HCEC 1CT (cell line): ENCODE data around the gene FOSL2.

Experiments
- DNase-seq: peaks from one replicate; pipeline ENCODE4 v3.0.0-alpha.2; 2017

The FOSL2 gene

GRCh38 chr2:28375742-28376631 lies 16.7 kb upstream of the FOSL2 start:
- DNase-seq: no peak

DNA sequence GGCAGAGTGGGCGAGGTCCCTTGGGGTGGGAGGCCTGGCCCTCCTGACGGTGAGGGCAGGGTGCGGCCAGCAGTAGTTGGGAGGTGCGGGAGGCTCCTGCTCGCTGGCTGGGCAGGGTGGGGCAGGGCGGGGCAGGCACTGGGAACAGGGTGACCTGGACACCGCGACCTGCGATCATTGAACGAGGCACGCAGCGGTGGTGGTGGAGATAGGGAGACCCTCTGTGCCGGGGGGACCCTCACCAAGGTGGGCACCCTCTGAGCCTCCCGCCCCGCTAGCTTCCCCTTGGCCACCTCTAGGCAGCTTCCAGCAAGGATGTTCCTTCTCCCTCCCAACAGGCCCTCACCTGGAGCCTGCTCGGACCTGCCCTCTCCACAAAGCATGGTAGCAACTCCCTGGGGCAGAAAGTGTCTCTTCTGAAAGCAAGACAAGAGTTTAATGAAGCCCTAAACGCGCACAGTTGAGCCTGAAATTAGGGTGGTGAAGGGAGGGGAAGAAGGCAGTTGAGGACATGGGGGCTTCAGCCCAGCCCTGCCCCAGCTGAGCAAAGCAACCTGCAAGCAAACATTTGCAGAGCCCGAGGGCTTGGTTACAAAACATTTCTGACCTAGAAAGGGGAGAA lies 15.4 kb upstream of the FOSL2 start:
- DNase-seq: no peak

DNA sequence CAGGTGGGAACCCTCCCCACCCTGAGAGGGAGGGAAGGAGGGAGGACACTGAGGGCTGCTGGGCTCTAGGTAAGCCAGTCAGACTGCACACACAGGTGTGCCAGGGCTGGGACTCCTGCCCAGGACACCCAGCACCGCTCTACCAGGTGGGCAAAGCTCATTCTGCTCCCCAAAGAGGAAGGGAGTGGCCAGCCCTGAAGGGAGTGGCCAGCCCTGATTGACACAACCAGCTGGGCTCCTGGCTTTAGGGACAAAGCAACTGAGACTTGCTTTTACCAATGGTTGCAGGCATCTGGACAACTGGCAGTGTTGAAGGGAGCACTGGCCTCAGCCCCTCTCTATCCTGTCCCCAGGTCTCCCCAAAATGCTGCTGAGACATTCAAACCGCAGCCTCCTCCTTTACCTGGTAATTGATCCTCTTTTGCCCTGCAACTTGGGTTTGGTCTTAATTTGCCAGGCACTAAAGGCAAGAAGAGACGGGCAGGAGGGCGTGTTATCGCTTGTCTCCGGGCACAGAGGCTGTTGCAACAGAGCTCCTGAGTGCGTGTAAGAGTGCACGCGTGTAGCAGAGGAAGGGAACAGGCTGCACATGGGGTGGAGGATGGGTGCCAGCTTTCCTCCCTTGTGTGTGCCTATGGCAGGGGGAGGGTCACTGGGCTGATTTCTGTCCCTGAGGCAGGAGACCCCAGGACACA lies 14.5 kb upstream of the FOSL2 start:
- no peak for DNase-seq

GRCh38 chr2:28378679-28379584 lies 13.7 kb upstream of the FOSL2 start:
- no peak for DNase-seq

- DNase-seq: no peak
Measured at GRCh38 chr2:28380219-28380618, 12.4 kb upstream of the FOSL2 start.

- no peak for DNase-seq
Measured at GRCh38 chr2:28381225-28382180, 11.2 kb upstream of the FOSL2 start.

DNA sequence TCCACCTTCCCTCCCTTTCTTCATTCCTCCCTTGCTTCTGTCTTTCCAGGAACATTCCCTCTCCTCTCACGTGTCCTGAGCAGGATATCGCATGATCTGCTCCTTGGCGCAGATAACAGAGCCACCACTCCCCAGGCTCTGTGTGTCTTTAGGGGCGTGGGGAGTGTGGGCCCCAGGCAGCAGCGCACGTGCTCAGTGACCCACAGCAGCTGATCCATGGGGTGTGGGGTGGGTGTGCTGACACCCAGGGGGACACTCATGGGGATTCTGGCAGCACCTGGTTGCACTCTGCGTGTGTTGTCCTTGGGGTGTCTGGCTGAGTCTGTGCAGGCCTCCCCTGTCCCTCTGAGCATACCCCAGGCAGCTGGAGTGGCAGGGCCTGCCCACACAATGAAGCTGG lies 9.9 kb upstream of the FOSL2 start:
- no peak for DNase-seq

DNA sequence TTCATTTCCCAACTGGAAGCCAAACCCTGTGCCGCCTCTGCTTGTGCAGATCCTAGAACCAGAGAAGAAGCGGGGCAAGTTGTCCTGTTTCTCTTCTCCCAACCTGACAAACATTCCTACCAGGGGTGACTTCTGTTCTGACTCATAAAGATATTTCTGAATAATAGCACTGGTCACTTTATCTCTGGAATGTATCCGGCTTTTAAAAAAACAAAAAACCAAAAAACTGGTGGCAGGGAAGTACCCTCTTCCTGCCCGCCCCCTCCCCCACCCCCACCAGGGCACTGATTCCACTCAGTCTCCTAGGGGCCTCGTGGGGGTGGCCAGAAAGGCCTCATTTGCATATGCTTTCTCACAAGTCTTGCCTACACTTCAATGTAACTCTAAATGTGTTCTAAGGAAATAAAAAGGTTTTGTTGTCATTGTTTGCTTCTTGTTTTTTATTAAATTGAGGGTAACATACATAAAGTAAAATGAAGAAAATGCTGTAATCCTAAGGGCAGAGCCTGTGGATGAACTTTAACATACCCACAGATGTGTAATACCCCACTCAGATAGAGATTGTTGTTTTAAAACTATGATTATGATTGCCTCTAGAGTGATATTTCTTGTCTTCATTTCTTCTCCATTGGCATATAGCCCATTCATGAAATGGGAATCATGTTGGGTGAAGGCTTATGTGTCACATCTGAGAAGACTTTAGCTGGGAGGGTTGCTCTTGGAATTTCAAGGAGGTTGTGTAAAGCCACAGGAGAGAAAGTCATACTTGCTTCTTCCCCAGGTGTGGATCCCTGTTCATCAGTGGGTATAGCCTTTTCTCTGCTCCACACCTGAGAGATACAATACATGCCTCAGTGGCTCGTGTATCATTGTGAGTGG lies 5.3 kb upstream of the FOSL2 start:
- no peak for DNase-seq

DNA sequence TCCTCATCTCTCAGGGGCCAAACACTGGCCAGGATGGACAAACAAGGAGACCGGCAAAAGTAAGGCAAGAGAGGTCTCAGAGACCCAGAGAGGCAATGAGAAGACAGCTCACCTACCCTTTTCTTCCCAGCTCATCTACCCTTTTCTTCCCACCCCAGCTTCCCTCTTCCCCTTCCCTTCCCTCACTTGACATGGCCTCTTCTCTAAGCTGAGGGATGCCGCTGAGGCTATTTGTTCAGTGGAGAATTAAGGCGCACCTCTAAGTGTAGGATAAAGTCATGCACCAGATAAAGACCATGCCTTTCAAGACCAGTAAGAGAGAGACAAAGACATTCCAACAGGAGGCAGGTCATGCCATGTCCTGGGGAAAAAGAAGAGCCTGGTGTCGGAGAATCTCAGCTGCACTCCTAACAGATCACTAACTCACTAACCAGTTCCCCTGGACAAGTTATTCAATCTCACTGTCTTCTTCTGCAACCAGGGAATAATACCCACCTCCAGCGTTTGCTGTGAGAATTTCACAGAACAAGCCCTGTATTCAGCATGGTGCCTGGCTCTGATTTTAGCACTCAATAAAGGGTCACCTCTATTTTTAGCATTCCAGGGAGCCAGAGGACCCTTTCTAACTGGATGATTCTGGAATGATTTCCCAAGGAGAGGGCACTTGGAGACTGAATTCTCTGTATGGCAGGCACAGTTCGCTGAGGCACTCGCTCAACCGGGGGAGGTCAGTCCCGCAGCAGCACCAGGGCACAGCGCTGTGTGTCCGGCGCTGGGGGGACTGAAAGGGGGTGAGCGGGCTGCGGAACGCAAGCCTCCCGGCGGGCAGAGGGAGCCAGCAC lies 3.0 kb upstream of the FOSL2 start:
- DNase-seq: no peak

DNA sequence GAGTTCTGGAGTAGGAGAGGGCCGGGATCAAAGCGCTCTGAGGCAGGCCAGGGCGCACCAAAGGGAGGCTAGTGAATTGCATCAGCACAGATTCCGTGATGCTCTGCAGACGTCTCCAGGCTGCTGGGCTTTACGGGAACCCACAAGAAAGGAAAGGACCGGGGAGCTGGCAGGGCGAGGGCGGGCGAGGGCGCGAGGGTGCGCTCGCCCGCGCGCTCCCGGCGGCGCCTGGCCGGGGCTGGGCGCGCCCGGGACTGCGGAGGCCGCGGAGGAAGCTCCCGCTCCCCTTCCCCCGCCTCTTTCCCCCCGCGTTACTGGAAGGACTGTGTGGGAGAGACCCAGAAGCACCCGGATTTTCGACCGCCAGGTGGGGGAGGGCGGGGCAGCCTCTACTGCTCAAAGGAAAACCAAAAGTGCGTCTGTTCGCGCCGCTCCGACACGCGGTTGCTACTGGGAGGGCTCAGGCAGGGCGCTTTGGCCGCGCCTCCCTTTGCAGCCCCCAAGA lies 2.4 kb upstream of the FOSL2 start:
- peak; percentile 93 for DNase-seq

DNA sequence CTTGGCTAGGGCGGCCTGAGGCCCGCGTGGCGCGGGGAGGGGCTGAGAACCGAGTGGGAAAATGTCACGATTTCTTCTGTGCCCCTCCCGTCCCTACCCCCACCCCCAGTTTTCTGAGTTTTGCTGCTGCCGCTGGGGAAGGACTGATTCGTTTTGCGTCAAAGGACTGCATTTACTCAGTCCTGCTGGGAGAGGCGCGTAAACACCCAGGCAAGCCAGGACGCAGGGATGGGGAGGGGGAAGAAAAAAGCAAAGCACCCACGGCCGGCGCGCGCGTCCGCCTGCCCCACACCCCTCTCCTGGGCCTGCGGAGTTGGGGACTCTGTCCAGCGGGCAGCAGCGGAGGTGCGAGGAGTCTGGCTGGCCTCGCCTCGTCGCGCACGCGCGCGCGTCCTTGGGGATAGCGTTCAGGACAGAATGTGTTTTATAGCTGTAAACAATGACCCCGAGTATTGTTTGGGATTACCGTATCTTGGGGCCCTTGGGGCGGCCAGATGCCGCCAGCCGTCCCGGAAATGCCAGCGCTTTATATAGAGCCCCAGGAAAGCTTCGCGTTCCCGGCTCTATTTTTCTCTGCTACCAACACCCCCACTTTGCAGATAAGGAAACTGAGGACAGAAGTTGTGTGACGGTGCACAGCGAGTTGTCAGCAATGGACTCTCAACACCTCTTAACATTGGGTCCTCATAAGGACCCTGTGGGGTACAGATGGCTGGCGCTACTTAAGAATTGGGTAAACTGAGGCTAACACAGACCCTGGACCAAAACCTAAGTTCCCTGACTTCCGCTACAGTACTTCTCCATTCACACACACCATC lies 1.7 kb upstream of the FOSL2 start:
- DNase-seq: peak; percentile 82

DNA sequence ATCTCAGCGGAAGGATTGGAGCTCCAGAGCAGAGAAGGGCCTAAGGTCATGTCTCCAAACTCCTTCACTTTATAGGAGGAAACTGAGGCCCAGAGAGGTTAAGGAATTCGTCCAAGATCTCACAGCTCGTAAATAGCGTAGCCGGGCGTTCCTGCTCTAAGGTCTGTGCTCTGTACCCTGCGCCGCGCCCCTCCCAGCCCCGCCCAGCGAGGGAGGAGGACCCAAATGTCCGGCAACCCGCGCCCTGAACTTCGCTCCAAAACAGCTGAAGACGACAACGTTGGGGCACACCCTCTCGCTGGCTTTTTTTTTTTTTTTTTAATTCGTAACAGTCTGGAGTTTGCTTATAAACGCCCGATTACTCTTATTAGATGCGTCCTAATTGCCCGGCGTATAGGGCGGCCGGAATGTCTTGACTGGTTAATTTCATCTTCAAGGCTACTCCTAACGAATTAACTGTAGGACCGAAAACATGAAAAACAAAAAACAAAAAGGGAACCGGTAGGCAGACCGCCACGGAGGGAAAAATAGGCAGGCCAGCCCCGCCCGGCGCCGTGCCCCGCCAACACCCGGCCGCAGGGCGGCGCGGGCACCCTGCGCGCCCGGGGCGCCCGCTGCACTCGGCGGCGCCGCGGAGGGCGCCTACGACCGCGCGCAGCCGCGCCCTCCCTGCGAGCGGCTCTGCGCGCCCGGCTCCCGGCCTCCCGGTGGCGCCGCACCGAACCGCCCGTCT lies 928 bp upstream of the FOSL2 start:
- peak; percentile 90 for DNase-seq

- DNase-seq: peak; percentile 70
Measured at GRCh38 chr2:28393114-28393836, 617 bp downstream of the FOSL2 start.

GRCh38 chr2:28394331-28394877 lies 1.7 kb downstream of the FOSL2 start:
- DNase-seq: peak; percentile 45

DNA sequence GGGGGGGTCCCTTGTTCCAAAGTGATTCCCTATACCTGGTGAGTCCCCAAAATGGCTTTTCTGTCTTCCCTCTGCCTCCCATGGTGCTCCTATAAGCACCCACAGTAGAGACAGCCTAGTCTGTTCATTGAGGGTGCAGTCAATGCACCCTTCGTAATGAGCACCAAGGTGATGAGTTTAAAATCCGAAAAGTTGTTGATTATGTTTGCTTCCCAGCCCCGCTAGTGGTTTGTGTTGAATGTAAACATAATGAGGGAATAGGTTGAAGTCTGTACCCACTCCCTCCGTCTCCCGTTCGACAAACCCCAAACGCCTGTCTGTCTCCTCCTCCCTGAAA lies 2.3 kb downstream of the FOSL2 start:
- no peak for DNase-seq

GRCh38 chr2:28395334-28396061 lies 2.8 kb downstream of the FOSL2 start:
- DNase-seq: peak; percentile 76
